Right atrium auricular region (tissue), 2 donors: ENCODE measurements around the gene UCN. TPM values are rescaled to one million over a fixed set of nuclear protein-coding genes. Genes with fewer than 3 reads are reported as not detected.
"Not testable (repeated sequence)": the region's sequence is repeated elsewhere in the genome, so short reads cannot be mapped to it uniquely, and the experiment has no call there.

Experiments
- DNase-seq: peaks from one replicate; pipeline ENCODE4 v3.0.0-alpha.2; 2019; ENCODE audit warnings: low spot score
- H3K27ac ChIP-seq, 2 donors: fragments of 200-600 bp; sonication (generic); 1 replicate in 1 of 2; 2 replicates in 1 of 2; pipeline ENCODE4 v1.5.1; 2016 to 2019
- H3K27me3 ChIP-seq, 2 donors: fragments of 200-600 bp; sonication (generic); one replicate each; pipeline versions ENCODE4 v1.5.1 to v1.6.0; 2017 to 2019
- H3K36me3 ChIP-seq: fragments of 200-600 bp; sonication (generic); one replicate; pipeline ENCODE4 v1.5.1; 2016
- H3K4me1 ChIP-seq, 2 donors: fragments of 200-600 bp; sonication (generic); one replicate each; pipeline versions ENCODE4 v1.5.1 to v1.6.0; 2017 to 2019
- H3K4me3 ChIP-seq, 2 donors: fragments of 200-600 bp; sonication (generic); 1 replicate in 1 of 2; 2 replicates in 1 of 2; pipeline ENCODE4 v1.5.1; 2017 to 2019; ENCODE audit warnings: mild to moderate bottlenecking in 1 of 2, moderate library complexity in 1 of 2
- H3K9me3 ChIP-seq, 2 donors: fragments of 200-600 bp; sonication (generic); one replicate each; pipeline ENCODE4 v1.5.1; 2019
- CTCF ChIP-seq, 2 donors: fragments of 200-600 bp; sonication (generic); IDR thresholded peaks; one replicate each; pipeline ENCODE4 v1.5.1; 2019; ENCODE audit warnings: antibody characterized with exemption in 2 of 2
- total RNA-seq, 2 donors: library from RNA; depleted of rRNA; stranded (reverse); fragments of >200 nt; gene quantifications; one replicate each; pipeline ENCODE4 v1.1.0, GENCODE V29; 2016

Gene UCN
- total RNA-seq, 2 donors from 2014 or later: 0.74 to 2.6 TPM

DNA sequence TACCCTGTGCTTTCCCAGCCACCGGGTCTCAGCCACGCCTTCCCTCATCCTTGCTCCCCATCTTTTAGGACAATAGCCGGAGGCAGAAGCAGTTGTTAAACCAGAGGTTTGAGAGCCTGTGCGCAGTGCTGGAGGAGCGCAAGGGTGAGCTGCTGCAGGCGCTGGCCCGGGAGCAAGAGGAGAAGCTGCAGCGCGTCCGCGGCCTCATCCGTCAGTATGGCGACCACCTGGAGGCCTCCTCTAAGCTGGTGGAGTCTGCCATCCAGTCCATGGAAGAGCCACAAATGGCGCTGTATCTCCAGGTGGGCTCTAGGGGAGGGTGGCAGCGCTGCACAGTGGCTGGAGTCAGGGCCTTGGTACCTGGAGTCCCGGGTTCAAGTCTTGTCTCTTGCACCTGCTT lies 2.7 kb downstream of the UCN start:
- no peaks in the 10 kb centered on the region for H3K9me3 ChIP-seq
- DNase-seq: no peak
- H3K27ac ChIP-seq: no peak overlapping the region
- no peak for TF ChIP-seq CTCF (IDR thresholded peaks at IDR 0.05)
- peaks cover 0 to 33% of the 10 kb centered on the region in 2 donors for H3K4me1 ChIP-seq
- H3K36me3 ChIP-seq: peaks cover 32% of the 10 kb centered on the region
- no peak overlapping the region for H3K4me3 ChIP-seq
- peaks cover 0 to 15% of the 10 kb centered on the region in 2 donors for H3K27me3 ChIP-seq

DNA sequence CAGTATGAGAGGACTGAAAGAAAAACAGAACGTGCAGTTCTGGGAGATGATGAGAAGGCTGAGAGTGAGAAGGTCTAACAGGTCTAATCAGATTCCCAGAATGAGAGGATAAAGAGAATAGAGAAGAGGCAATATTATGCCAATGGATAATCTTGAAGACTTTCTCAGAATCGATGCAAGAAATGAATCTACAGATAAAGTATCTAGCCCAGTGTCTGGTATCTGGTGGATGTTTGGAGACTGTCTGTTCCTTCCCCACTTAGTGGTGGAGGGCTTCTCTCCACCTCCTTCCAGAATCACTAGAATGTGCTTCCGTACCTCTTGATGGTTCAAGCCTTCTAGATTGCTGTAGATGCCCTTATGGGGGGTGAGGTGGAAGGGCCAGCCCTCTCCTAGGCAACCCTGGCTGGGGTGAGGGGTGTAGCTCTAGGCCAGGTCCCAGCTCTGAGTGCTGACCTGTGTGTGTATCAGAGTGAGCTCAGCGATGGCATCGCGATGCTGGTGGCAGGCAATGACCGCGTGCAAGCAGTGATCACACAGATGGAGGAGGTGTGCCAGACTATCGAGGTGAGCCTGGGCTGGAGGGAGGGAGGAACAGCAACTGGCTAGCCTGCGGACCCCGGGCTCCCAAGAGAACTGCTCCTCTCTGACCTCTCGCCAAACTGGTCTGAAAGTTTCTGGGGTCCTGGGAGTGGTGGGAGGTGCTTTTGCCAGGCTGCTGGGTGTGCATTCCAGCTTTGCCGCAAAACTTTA lies 3.6 kb downstream of the UCN start:
- TF ChIP-seq CTCF (IDR thresholded peaks at IDR 0.05): no peak
- Histone ChIP-seq H3K36me3 (peaks cover 41% of the 10 kb centered on the region), H3K27me3 (peaks cover 0 to 15% of the 10 kb centered on the region in 2 donors), H3K27ac (no peak overlapping the region), H3K9me3 (no peaks in the 10 kb centered on the region), H3K4me1 (peaks cover 0 to 33% of the 10 kb centered on the region in 2 donors), H3K4me3 (no peak overlapping the region)
- no peak for DNase-seq

DNA sequence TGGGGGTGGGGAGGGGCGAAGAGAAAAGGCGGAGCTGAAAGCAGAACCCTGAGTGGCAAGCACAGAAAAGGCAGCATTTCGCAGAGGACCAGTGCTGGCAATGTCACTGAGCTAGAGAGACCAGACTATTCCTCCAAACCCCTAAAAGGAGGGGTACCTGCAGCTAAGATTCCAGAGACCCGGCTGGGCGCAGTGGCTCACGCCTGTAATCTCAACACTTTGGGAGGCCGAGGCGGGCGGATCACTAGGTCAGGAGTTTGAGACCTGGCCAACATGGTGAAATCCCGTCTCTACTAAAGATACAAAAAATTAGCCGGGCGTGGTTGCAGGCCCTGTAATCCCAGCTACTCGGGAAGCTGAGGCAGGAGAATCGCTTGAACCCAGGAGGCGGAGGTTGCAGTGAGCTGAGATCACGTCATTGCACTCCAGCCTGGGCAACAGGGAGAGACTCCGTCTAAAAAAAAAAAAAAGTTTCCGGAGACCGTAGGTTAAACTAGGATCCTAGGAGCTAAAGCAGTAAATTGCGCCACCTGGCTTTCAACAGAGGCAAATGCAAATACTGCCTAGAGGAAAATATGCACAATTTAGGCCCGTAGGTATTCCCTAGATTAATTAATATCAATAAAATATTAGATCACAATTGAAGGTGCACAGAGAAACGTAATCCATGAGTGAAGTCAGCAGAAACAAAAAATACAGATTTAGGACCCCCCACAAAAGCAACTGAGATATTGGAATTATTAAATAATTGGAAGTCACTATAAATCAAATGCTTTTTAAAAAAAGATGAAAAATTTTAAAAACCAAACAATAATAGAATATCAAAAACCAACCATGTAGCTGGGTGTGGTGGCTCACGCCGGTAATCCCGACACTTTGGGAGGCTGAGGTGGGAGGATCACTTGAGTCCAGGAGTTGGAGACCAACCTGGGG lies 4.9 kb downstream of the UCN start:
- H3K36me3 ChIP-seq: peaks cover 45% of the 10 kb centered on the region
- no peaks in the 10 kb centered on the region for H3K9me3 ChIP-seq
- peak; percentile 67 to 93 for TF ChIP-seq CTCF (IDR thresholded peaks at IDR 0.05)
- peak overlapping the region; percentile 44 to 59 for H3K27ac ChIP-seq
- H3K4me3 ChIP-seq: peak overlapping the region in 1 of 2 donors; percentile 32
- DNase-seq: peak; percentile 61
- H3K27me3 ChIP-seq: peaks cover 0 to 15% of the 10 kb centered on the region in 2 donors
- H3K4me1 ChIP-seq: peaks cover 0 to 28% of the 10 kb centered on the region in 2 donors

GRCh38 chr2:27300606-27301005 lies 7.6 kb downstream of the UCN start:
- H3K4me3 ChIP-seq, H3K4me1 ChIP-seq, DNase-seq, H3K27ac ChIP-seq, H3K27me3 ChIP-seq, H3K9me3 ChIP-seq: not testable (repeated sequence)
- H3K36me3 ChIP-seq: peaks cover 36% of the 10 kb centered on the region

DNA sequence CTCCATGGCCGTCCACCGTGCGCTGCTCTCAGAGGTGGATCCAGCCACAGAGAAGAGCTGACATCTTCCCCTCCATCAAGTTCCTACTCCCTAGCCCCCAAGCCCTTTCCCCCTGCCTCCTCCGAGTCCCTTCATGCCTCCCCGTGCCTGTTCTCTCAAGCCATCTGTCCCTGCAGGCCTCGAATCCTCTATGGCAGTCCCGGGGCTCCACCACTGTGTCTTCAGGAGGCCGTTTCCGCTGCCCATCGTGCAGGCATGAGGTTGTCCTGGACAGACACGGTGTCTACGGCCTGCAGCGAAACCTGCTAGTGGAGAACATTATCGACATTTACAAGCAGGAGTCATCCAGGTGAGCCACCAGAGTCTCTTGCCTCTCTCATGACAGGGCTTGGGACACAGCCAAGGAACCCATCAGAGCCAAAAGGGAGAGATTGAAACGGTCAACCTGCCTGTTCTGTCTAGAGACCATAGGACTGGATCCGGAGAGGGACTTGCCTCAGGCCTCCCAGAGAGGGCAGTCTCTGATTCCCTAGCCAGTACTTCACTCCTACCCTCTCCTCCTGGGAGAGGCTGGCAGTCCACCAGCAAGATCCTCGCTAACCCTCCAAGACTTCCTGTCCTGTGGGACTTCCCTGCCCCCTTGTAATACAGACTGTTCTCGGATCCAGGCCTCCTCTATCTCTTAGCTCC lies 9.7 kb downstream of the UCN start:
- TF ChIP-seq CTCF (IDR thresholded peaks at IDR 0.05): no peak
- no peak overlapping the region for H3K4me3 ChIP-seq
- peaks cover 0 to 23% of the 10 kb centered on the region in 2 donors for H3K4me1 ChIP-seq
- no peaks in the 10 kb centered on the region for H3K9me3 ChIP-seq
- no peaks in the 10 kb centered on the region for H3K27me3 ChIP-seq
- peaks cover 28% of the 10 kb centered on the region for H3K36me3 ChIP-seq
- no peak overlapping the region for H3K27ac ChIP-seq
- no peak for DNase-seq
